Activated T-helper 9 cell treated with anti-CD3 and anti-CD28 coated beads, Interleukin-2, amount 50 U/mL, for 16 hours (primary cell): Measurements from ENCODE around the gene PHPT1.
"Not testable (repeated sequence)": the region's sequence is repeated elsewhere in the genome, so short reads cannot be mapped to it uniquely, and the experiment has no call there.

Experiments used
- DNase-seq: peaks from one replicate; pipeline ENCODE4 v3.0.0-alpha.2; 2020; ENCODE audit warnings: low read depth

The PHPT1 gene

DNA sequence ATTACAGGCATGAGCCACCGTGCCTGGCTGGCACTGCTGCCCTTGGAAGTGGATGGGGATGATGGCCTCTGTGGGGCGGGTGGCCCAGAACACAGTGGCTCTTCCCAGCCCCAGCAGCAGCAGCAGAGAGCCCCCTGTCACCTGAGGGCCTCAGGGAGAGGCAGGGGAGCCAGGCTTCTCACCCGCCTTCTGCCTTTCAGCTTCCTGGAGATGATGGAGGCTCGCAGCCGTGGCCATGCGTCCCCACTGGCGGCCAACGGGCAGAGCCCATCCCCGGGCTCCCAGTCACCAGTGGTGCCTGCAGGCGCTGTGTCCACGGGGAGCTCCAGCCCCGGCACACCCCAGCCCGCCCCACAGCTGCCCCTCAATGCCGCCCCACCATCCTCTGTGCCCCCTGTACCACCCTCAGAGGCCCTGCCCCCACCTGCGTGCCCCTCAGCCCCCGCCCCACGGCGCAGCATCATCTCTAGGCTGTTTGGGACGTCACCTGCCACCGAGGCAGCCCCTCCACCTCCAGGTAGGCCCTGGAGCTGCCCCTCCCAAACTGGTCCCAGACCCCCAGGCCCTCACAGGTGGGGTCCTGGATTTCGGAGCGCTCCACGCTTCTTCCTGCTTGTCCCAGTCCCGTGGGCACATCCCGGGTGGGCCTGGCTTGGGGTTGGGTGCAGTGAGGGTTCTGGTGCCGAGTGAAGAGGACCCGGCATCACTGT is 11.9 kb upstream of the PHPT1 start:
- DNase-seq = no peak

DNA sequence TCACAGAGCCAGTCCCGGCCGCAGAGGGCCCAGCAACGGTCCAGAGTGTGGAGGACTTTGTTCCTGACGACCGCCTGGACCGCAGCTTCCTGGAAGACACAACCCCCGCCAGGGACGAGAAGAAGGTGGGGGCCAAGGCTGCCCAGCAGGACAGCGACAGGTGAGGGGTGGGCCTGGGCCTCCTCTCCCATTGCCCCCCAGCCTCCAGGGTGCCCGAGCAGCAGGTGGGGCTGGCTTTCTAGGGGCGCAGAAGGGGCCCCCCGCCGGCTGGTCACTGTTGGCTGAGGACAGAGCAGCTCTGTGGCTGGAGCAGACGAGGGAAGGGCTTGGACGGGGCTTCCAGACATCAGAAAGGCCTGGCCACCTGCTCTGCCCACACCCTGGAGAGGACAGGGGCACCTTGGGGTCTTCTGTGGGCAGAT is 11.3 kb upstream of the PHPT1 start:
- DNase-seq = not testable (repeated sequence)

DNA sequence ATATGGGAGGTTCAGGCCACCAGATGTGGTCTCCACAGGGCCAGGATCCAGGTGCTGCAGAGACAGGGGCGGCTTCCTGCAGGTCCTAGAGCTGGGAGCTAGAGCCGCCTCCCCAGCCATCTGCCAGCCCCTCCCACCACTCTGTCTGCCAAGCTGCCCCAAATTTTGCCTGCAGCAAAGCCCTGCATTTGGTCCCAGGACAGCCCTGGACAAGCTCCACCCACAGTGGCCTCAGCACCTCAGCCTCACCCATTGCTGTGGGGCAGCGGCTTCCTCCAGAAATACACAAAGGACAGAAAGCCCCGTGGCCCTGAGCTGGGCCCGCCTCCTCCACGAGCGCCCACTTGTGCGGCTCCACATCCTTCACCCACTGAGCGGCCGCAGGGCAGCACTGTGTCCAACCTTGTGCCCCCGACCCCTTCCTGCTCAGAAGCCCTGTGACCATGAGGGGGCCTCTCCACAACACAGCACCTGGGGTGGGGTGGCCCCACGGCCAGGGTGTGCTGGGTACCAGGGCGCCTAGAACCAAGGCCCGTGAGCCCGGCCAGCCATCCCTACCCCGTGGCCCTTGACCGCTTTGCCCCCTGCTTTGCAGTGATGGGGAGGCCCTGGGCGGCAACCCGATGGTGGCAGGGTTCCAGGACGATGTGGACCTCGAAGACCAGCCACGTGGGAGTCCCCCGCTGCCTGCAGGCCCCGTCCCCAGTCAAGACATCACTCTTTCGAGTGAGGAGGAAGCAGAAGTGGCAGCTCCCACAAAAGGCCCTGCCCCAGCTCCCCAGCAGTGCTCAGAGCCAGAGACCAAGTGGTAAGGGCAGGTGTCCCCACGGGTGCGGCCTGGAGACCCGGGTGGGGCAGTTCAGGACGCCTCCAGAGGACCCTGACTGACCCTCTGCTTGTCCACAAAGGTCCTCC is 10.6 kb upstream of the PHPT1 start:
- DNase-seq = no peak

DNA sequence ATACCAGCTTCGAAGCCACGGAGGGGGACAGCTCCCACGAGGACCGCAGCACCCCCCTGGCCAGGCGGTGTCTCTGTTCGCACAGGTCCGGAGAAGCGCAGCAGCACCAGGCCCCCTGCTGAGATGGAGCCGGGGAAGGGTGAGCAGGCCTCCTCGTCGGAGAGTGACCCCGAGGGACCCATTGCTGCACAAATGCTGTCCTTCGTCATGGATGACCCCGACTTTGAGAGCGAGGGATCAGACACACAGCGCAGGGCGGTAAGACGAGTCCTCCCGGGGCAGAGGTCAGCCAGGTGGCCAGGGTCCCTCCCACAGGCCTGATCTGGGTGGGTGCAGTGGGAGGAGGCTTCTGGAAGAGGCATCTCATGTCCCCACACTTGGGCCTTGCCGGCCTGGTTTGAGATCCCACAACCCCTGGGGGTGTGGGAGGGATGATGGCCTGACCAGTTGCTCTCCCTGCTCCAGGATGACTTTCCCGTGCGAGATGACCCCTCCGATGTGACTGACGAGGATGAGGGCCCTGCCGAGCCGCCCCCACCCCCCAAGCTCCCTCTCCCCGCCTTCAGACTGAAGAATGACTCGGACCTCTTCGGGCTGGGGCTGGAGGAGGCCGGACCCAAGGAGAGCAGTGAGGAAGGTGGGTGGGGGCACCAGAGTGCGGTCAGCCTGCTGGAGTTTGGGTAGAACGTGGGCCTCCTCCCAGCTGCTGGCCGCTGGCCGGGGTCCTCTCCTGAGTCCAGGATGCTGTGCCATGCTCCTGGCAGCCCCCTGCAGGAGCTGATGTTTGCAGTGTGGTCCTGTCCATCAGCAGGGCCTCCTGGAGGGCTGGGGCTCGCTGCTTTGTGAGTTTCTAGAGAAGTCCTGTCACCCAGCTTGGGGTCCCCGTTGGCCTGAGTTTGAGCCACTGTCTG is 9.7 kb upstream of the PHPT1 start:
- DNase-seq = no peak

GRCh38 chr9:136840140-136840876 is 8.9 kb upstream of the PHPT1 start:
- no peak for DNase-seq

DNA sequence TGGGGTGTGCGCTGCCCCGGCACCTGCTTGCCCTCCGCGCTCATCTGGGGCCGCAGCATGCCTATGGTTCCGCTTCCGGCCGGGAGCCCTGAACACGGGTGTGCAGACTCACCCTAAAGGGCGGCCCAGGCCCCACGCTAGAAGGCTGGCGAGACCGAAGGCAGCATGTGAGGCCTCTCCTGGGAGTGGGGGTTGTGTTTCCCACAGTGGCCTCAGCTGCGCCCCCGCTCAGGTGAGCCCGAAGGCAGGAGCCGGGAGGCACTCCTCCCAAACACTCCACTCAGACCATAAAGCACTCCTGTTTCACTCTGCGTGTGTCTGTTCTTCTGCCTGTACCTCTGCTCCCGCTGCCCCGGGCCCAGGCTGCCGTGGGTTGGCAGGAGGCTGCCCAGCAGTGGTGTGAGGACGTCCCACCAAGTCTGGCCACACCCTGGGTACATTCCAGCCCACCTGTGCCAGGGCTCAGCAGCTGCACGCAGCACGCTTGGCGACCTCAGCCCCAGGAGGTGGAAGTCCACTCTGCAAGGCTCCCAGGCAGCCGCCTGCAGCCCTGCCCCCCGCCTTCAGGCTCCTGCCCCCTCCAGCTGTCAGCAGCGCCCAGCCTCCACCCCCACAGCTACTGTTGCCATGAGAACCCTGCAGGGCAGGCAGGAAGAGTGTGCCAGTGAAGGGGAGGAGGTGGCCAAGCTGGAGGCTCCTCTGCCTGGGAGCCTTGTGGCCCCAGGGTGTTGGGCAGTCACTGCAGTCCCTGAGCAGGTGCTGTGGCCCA is 8.1 kb upstream of the PHPT1 start:
- DNase-seq = no peak

DNA sequence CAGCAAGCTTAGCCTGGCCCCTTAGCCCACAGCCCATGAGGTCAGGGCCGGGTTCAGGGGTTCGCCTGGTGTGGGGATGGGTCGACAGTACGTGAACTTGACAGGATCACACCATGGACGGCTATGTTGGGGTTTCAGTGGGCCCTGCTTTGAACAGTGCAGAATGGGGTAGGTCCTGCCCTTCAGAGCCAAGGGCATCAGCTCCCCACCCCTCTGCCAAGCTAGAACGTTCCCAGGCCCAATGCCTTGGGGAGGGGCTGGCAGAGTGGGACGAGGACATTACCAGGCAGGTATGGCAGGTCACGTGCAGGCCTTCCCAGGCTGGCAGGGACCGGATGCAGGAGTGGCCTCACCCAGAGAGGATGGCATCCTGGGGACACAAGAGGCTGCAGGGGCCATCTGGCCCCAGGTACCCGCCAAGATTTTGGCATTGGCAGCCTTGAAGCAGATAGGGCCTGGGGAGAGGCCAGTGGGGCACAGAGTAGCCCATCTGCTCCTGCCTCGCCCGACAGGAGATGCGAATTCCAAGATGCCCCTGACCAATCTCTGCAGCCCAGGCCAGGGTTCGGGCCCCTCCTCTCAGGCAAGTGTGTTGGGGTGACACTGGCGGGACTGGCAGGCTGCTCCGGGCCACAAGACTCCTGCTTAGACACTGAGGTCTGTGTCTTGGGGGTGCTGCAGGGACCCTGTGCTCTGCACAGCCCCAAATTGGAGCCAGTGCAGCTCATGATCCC is 7.4 kb upstream of the PHPT1 start:
- DNase-seq = not testable (repeated sequence)

DNA sequence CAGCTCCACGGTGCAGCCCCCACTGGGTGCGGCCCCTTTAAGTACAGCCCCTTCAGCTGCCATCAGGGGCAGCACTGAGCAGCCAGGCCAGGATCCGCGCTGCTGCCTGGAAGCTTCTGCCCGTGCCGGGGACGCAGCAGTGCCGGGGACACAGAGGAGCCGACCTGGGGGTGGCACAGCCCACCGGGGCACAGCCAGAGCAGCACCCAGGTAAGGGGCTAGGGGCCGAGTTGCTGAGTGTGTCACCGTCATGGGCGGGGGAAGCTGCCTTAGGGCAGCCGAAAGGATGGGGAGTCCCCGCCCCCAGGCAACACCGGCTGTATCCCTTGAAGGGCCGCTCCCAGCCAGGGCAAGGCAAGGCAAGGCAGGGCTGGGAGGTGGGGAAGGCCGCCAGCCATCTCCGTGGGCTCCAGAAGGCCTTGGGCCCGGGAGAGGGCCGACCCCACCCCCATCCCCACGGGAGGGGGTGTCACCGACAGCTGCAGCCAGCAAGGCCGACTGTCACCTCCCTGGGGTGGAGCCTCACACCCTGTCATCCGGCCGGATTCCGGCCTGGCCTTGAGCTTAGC is 6.7 kb upstream of the PHPT1 start, which contains the start of gene AJM1:
TSS of gene AJM1 (plus strand) at position 99 of the 569 bp plus-strand sequence. CDS start 1,937 bp downstream, outside the sequence.
- peak; percentile 68 for DNase-seq

DNA sequence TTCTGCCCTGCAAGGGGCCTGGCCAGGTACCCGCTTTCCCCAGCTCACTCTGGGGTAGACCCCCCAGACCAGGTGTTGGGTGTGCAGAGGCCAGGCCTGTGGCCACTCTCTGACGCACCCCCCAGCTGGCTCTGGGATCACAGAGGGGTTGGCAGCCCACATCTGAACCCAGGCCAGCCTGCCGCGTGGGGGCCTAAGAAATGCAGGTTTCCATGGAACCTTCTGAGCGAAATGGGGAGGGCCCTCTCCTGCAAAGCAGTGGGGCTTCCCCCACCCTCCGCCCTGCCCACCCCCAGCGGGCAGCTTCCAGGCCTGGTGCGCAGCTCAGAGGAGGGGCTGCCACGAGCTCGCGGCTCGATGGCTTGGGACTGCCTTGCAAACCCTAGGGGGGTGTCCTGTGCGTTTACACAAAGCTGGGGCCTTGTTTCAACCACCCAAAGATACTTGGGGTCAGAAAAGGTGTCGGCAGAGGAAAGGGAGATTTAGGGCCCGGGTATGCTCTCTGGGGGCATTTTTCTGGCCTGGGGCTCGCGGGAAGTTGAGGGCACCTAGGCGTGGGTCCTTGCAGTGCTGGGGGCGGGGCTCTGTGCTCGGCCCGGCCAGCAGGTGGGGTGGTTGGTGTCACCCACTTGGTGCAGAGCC is 5.9 kb upstream of the PHPT1 start:
- DNase-seq = not testable (repeated sequence)

DNA sequence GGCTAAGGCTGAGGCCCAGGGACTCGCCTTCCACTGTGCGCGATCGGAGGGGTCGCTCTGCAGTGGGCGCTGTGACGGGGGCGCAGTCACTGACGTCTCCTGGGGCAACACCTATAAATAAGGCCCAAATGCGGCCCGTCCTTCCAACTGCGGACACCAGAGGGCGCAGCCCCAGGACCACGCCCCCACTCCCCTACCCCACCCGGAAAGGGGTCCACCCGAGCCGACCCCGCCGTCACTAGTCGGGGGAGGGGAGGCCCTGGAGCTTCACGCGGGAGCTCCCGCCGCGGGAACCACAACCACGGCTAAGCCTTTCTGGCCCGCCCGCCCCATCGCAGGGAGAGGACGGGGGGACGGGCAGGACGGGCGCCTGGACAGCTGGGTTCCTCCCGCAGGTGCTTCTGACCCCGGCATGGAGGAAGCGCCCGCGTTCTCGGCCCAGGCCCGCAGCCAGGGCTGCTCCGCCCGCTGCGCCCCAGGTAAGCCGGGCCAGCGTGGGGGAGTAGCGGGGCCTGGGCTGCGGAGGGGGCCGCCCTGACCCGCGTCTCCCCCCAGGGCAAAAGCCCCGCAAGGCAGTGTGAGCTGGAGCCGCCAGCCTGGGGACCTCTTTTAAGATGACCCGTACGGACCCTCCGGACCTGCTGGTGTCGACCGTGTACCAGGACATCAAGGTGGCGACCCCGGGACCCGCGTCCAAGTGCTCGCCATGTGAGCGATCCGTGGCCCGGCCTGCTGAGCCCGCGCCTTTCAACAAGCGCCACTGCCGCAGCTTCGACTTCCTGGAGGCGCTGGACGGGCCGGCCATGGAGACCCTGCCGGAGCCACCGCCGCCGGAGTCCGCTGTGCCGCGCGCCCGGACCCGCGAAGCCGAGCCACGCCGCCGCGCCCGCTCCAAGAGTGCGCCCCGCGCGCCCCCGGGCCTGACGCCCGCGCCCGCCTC is 5.1 kb upstream of the PHPT1 start:
- peak; percentile 48 for DNase-seq

DNA sequence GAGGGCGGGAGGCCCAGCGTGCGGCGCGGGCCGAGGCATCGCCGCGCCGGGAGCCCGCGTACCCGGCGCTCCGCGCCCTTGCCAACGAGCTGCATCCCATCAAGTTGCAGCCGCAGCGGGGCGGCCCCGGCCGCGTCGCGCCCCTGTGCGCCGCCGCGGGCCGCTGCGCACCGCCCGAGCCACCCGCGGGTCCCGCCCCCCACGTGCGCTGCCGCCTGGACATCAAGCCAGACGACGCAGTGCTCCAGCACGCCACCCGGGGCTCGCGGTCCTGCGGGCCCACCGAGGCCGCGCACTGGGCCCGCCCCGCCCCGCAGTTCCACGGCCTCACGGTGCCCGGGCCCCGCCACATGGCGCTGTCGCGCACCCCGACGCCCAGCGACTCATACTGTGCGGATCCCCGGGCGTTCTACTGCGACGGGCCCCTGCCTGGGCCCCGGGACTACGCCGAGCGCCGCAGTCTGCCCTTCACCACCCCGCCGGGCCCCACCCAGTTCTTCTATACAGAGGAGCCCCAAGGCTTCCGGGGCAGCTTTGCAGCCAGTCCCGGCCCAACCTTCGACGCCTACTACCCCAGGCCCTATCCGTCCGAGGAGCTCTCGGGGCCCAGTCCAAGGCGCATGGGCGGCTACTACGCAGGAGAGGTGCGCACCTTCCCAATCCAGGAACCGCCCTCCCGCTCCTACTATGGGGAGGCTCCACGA is 4.3 kb upstream of the PHPT1 start:
- no peak for DNase-seq

GRCh38 chr9:136845465-136846260 is 3.5 kb upstream of the PHPT1 start:
- DNase-seq = no peak

GRCh38 chr9:136846376-136847087 is 2.7 kb upstream of the PHPT1 start:
- no peak for DNase-seq

DNA sequence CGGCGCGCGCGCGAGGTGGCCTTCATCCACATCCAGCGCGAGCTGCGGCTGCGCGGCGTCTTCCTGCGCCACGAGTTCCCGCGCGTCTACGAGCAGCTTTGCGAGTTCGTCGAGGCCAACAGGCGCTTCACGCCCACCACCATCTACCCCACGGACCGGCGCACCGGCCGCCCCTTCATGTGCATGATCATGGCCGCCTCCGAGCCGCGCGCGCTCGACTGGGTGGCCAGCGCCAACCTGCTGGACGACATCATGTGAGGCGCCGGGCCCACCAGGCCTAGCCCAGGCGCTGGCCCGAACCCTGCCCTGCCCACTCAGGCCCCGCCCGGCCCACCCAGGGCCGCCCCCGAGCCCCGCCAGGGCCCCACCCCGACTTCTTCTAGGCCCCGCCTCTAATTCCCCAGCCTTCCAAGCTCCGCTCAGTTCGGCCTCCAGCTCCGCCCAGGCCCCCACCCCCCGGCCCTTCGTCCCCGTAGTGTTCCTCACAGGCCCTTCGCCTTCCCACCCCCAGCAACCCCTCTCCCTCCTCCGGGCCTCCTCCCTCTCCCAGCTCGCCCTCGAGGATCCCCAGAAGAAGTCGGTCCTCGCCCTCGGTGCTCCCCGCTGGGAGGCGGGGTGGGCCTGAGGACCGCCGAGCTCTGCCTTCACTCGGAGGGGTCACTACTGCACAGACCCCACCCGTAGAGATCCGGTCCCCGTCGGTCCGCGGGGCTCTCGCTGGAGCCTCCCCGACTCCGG is 2.0 kb upstream of the PHPT1 start:
- no peak for DNase-seq

DNA sequence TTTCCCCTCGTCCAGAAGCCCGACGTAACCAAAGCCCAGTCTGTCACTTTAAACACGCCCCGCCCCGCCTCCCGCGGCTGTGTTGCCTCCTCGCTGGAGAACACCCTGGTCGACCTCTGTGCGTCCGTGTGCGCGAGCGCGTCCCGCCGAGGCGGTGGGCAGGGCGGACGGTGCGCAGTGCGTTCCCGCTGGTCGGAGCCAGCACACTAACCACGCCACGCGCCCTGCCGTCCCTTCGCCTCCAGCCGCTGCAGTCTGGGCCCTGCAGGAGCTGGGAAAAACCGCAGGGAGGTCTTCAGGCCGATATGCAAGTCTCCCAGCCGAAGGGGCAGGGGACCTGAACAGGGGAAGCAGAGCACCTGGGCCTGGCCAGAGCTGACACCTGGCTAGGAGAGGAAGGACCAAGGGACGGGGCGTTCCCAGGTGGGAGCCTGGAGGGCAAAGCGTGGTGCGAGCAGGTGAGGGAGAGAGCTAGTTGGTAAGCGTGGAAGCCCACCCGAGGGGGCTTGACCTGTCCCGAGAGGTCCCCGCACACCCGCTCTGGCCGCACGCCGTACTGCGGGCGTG is 1.3 kb upstream of the PHPT1 start:
- peak; percentile 60 for DNase-seq
